ENCODE data around the gene CAMKV. TPM values are rescaled to one million over a fixed set of nuclear protein-coding genes. Genes with fewer than 3 reads are reported as not detected.

The CAMKV gene
- total and polyA plus RNA-seq, 2 of the 8 experiments (the other 6 are each of a cell fraction or from before 2014, with no cell fraction given) = 56.3 to 66.4 TPM

DNA sequence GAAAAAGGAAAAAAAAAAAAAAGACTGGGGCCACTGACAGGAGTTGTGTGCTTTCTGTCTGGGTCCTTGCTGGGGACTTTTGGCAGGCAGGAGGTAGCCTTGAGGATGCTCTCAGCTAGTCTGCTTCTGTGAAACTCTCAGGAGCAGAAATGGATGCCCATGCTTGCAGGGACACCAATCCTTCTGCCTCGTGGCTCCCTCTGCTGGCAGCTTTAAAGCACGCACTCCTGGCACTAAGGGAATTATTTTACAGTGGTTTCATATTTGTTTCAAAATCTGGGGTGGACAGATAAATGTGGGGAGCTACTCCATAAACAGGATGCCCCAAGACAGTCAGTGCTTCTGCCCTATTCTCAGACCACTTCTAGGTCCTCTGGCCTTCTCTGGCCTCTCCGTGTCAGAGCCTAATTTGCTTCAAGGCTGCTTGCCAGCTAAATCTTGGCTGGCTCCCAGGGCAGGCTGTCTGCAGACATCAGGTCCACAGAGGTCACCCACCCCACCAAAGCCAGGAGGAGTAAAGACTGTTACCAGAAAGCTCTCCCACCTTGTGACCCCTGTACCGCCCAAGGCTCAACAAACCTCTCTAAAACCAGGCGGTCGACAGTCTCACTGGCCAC lies 30.4 kb downstream of the CAMKV start (continued):
- TF ChIP-seq, protein P1, sequence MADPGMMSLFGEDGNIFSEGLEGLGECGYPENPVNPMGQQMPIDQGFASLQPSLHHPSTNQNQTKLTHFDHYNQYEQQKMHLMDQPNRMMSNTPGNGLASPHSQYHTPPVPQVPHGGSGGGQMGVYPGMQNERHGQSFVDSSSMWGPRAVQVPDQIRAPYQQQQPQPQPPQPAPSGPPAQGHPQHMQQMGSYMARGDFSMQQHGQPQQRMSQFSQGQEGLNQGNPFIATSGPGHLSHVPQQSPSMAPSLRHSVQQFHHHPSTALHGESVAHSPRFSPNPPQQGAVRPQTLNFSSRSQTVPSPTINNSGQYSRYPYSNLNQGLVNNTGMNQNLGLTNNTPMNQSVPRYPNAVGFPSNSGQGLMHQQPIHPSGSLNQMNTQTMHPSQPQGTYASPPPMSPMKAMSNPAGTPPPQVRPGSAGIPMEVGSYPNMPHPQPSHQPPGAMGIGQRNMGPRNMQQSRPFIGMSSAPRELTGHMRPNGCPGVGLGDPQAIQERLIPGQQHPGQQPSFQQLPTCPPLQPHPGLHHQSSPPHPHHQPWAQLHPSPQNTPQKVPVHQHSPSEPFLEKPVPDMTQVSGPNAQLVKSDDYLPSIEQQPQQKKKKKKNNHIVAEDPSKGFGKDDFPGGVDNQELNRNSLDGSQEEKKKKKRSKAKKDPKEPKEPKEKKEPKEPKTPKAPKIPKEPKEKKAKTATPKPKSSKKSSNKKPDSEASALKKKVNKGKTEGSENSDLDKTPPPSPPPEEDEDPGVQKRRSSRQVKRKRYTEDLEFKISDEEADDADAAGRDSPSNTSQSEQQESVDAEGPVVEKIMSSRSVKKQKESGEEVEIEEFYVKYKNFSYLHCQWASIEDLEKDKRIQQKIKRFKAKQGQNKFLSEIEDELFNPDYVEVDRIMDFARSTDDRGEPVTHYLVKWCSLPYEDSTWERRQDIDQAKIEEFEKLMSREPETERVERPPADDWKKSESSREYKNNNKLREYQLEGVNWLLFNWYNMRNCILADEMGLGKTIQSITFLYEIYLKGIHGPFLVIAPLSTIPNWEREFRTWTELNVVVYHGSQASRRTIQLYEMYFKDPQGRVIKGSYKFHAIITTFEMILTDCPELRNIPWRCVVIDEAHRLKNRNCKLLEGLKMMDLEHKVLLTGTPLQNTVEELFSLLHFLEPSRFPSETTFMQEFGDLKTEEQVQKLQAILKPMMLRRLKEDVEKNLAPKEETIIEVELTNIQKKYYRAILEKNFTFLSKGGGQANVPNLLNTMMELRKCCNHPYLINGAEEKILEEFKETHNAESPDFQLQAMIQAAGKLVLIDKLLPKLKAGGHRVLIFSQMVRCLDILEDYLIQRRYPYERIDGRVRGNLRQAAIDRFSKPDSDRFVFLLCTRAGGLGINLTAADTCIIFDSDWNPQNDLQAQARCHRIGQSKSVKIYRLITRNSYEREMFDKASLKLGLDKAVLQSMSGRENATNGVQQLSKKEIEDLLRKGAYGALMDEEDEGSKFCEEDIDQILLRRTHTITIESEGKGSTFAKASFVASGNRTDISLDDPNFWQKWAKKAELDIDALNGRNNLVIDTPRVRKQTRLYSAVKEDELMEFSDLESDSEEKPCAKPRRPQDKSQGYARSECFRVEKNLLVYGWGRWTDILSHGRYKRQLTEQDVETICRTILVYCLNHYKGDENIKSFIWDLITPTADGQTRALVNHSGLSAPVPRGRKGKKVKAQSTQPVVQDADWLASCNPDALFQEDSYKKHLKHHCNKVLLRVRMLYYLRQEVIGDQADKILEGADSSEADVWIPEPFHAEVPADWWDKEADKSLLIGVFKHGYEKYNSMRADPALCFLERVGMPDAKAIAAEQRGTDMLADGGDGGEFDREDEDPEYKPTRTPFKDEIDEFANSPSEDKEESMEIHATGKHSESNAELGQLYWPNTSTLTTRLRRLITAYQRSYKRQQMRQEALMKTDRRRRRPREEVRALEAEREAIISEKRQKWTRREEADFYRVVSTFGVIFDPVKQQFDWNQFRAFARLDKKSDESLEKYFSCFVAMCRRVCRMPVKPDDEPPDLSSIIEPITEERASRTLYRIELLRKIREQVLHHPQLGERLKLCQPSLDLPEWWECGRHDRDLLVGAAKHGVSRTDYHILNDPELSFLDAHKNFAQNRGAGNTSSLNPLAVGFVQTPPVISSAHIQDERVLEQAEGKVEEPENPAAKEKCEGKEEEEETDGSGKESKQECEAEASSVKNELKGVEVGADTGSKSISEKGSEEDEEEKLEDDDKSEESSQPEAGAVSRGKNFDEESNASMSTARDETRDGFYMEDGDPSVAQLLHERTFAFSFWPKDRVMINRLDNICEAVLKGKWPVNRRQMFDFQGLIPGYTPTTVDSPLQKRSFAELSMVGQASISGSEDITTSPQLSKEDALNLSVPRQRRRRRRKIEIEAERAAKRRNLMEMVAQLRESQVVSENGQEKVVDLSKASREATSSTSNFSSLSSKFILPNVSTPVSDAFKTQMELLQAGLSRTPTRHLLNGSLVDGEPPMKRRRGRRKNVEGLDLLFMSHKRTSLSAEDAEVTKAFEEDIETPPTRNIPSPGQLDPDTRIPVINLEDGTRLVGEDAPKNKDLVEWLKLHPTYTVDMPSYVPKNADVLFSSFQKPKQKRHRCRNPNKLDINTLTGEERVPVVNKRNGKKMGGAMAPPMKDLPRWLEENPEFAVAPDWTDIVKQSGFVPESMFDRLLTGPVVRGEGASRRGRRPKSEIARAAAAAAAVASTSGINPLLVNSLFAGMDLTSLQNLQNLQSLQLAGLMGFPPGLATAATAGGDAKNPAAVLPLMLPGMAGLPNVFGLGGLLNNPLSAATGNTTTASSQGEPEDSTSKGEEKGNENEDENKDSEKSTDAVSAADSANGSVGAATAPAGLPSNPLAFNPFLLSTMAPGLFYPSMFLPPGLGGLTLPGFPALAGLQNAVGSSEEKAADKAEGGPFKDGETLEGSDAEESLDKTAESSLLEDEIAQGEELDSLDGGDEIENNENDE (IDR thresholded peaks at IDR 0.05; ENCODE audit: insufficient replicate concordance, low read length) = no peak
